PC-3 (cell line): ENCODE data around the gene CCDC59. TPM values are rescaled to one million over a fixed set of nuclear protein-coding genes. Genes with fewer than 3 reads are reported as not detected.
A peak's percentile ranks its signal among the peaks of the same experiment; 100 is the strongest.

Experiments used
- ATAC-seq: fragments of 200-7000 bp; cut with Tn5 transposase; 2 replicates; pipeline ENCODE4 v1.9.1; 2020; ENCODE audit warnings: mild to moderate bottlenecking, moderate library complexity
- BruUV-seq: library from RNA; stranded (reverse); fragments of 400-500 nt; replicated peaks from 2 replicates; lab custom pipeline; 2021; lab: Mats Ljungman, UMichigan
- CTCF ChIA-PET: fragments of 300-600 bp; sonication (Branson Sonifier 250); formaldehyde crosslinking; loops from one replicate; lab custom pipeline; 2022; ENCODE audit warnings: antibody characterized with exemption; lab: Charles Lee
- POLR2A ChIA-PET: fragments of 300-600 bp; sonication (Branson Sonifier 250); formaldehyde crosslinking; loops from one replicate; lab custom pipeline; 2022; ENCODE audit warnings: antibody characterized with exemption; ENCODE audit not compliant: unreplicated experiment; lab: Charles Lee
- DNase-seq: peaks from one replicate; pipeline ENCODE4 v3.0.0-alpha.2; 2015
- H2AFZ ChIP-seq: fragments of 300-600 bp; sonication (generic); 2 replicates; pipeline ENCODE4 v1.6.0; 2016; ENCODE audit warnings: antibody characterized with exemption, low read length
- H3F3A ChIP-seq: fragments of 300-600 bp; sonication (generic); one replicate; pipeline ENCODE4 v1.6.0; 2017; ENCODE audit warnings: antibody characterized with exemption, low read length, control low read depth, mild to moderate bottlenecking; ENCODE audit not compliant: unreplicated experiment
- H3K27ac ChIP-seq: fragments of 300-600 bp; sonication (generic); 2 replicates; pipeline ENCODE4 v1.5.1; 2016; ENCODE audit warnings: mild to moderate bottlenecking, low read length
- H3K27me3 ChIP-seq: fragments of 300-600 bp; sonication (generic); 2 replicates; pipeline ENCODE4 v1.6.1; 2016; ENCODE audit warnings: low read length, mixed read lengths
- H3K36me3 ChIP-seq: fragments of 300-600 bp; sonication (generic); 2 replicates; pipeline ENCODE4 v1.6.1; 2016; ENCODE audit warnings: low read depth, mixed run types, low read length, mixed read lengths
- H3K4me1 ChIP-seq: fragments of 300-600 bp; sonication (generic); 2 replicates; pipeline ENCODE4 v1.5.1; 2016; ENCODE audit warnings: low read length; ENCODE audit not compliant: insufficient read depth
- H3K4me2 ChIP-seq: fragments of 300-600 bp; sonication (generic); 2 replicates; pipeline ENCODE4 v1.6.0; 2016; ENCODE audit warnings: low read length
- H3K4me3 ChIP-seq: fragments of 300-600 bp; sonication (generic); 2 replicates; pipeline ENCODE4 v1.5.1; 2016; ENCODE audit warnings: mild to moderate bottlenecking, low read length, mixed read lengths
- H3K79me2 ChIP-seq: fragments of 300-600 bp; sonication (generic); 2 replicates; pipeline ENCODE4 v1.6.1; 2017; ENCODE audit warnings: low read length, mixed read lengths
- H3K9ac ChIP-seq: fragments of 300-600 bp; sonication (generic); 2 replicates; pipeline ENCODE4 v1.6.0; 2016; ENCODE audit warnings: mild to moderate bottlenecking, low read length
- H3K9me2 ChIP-seq: fragments of 300-600 bp; sonication (generic); replicated peaks from 2 replicates; pipeline ENCODE4 v1.6.1; 2016; ENCODE audit warnings: mixed run types, low read length, mixed read lengths
- H3K9me3 ChIP-seq: fragments of 300-600 bp; sonication (generic); 2 replicates; pipeline ENCODE4 v1.6.1; 2016; ENCODE audit warnings: low read length, mixed read lengths
- H4K20me1 ChIP-seq: fragments of 300-600 bp; sonication (generic); 2 replicates; pipeline ENCODE4 v1.6.1; 2016; ENCODE audit warnings: low read length, mixed read lengths
- CTCF ChIP-seq: fragments of 300-600 bp; sonication (generic); conservative IDR thresholded peaks from 2 replicates; pipeline ENCODE4 v1.5.1; 2017; ENCODE audit warnings: antibody characterized with exemption, low read depth, mild to moderate bottlenecking, low read length
- EZH2 ChIP-seq: fragments of 300-600 bp; sonication (generic); IDR thresholded peaks from one replicate; pipeline ENCODE4 v1.6.1; 2017; ENCODE audit warnings: antibody characterized with exemption, mild to moderate bottlenecking, low read length; ENCODE audit not compliant: unreplicated experiment
- EZH2phosphoT487 ChIP-seq: fragments of 300-600 bp; sonication (generic); IDR thresholded peaks from 2 replicates; pipeline ENCODE4 v1.6.1; 2018; ENCODE audit warnings: mild to moderate bottlenecking, antibody characterized with exemption, low read length, borderline replicate concordance
- intact Hi-C: fragments of 100-400 bp; cut with micrococcal nuclease; formaldehyde crosslinking; loops from 2 replicates; pipeline ENCODE4 v1.9.0; 2023
- total RNA-seq: library from RNA; depleted of rRNA; stranded (reverse); fragments of >200 nt; gene quantifications from 2 replicates; pipeline ENCODE4 v1.2.3, GENCODE V29; 2014

The CCDC59 gene
- total RNA-seq, 1 experiment from 2014 or later = 53.0 TPM

GRCh38 chr12:82383930-82384552 lies 25.9 kb upstream of the CCDC59 start:
- Histone ChIP-seq H3K4me3 (no peak overlapping the region), H3K79me2 (no peaks in the 10 kb centered on the region), H3K4me2 (no peak overlapping the region), H3F3A (no peaks in the 10 kb centered on the region), H2AFZ (no peak overlapping the region), H4K20me1 (no peaks in the 10 kb centered on the region), H3K36me3 (no peaks in the 10 kb centered on the region), H3K27me3 (no peaks in the 10 kb centered on the region), H3K4me1 (no peaks in the 10 kb centered on the region), H3K9me2 (no peaks in the 10 kb centered on the region), H3K9ac (no peak overlapping the region), H3K9me3 (no peaks in the 10 kb centered on the region), H3K27ac (no peak overlapping the region)
- ChIA-PET POLR2A (no interaction called here), CTCF (interaction anchor here (0.6 kb wide), 2 partner anchors 157 to 243 kb away, joined by 3 to 4 read pairs; no protein-coding TSS in a partner anchor)
- intact Hi-C loops = loop anchor here (1.0 kb wide), 2 partner anchors 143 to 244 kb away; no protein-coding TSS in a partner anchor
- TF ChIP-seq EZH2 = no peak
- peak; percentile 80 for TF ChIP-seq CTCF
- no peak for TF ChIP-seq EZH2phosphoT487
- ATAC-seq (peak; percentile 90), DNase-seq (peak; percentile 58)
- BruUV-seq = no TSS peak

DNA sequence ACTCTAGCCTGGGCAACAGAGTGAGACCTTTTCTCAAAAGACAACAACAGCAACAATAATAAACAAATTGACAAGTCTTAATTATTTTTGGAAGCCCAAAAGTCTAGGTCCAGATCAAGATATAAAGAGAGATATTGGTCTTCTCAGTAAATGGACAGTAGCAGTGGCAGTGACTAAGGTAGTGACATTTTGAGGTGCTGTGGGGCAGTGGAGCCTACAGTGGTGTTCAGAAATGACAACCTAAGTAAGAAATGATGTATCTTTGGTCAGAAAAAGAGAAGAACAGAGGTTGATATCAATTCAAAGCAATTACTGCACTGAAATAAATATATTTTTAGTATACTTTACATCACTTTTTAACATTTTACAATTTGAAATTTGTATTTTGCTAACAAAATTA lies 20.8 kb upstream of the CCDC59 start:
- Histone ChIP-seq H3K4me2 (no peak overlapping the region), H3K9me3 (no peaks in the 10 kb centered on the region), H4K20me1 (no peaks in the 10 kb centered on the region), H3F3A (no peaks in the 10 kb centered on the region), H2AFZ (no peak overlapping the region), H3K36me3 (no peaks in the 10 kb centered on the region), H3K9ac (no peak overlapping the region), H3K27ac (no peak overlapping the region), H3K4me1 (no peaks in the 10 kb centered on the region), H3K79me2 (no peaks in the 10 kb centered on the region), H3K27me3 (no peaks in the 10 kb centered on the region), H3K9me2 (no peaks in the 10 kb centered on the region), H3K4me3 (no peak overlapping the region)
- intact Hi-C loops = no loop called here
- BruUV-seq = no TSS peak
- CTCF ChIA-PET = no interaction called here
- ATAC-seq (no peak), DNase-seq (no peak)
- TF ChIP-seq EZH2 (no peak), EZH2phosphoT487 (no peak), CTCF (no peak)
- POLR2A ChIA-PET = no interaction called here

- no peaks in the 10 kb centered on the region for H3K27me3 ChIP-seq
- no peak overlapping the region for H3K4me2 ChIP-seq
- ChIA-PET CTCF (no interaction called here), POLR2A (no interaction called here)
- BruUV-seq = no TSS peak
- DNase-seq (no peak), ATAC-seq (no peak)
- H2AFZ ChIP-seq = no peak overlapping the region
- no peak overlapping the region for H3K27ac ChIP-seq
- H3K4me3 ChIP-seq = no peak overlapping the region
- H3K9ac ChIP-seq = no peak overlapping the region
- no peaks in the 10 kb centered on the region for H3K36me3 ChIP-seq
- TF ChIP-seq CTCF = no peak
- no peak for TF ChIP-seq EZH2phosphoT487
- no peak for TF ChIP-seq EZH2
- H3K79me2 ChIP-seq = no peaks in the 10 kb centered on the region
- H3K4me1 ChIP-seq = no peaks in the 10 kb centered on the region
- no peaks in the 10 kb centered on the region for H4K20me1 ChIP-seq
- intact Hi-C loops = no loop called here
- H3K9me3 ChIP-seq = no peaks in the 10 kb centered on the region
- no peaks in the 10 kb centered on the region for H3K9me2 ChIP-seq
- no peaks in the 10 kb centered on the region for H3F3A ChIP-seq
Measured at GRCh38 chr12:82375201-82375600, 17.0 kb upstream of the CCDC59 start.
